ENCODE results near the gene ATAD3C.

DNA sequence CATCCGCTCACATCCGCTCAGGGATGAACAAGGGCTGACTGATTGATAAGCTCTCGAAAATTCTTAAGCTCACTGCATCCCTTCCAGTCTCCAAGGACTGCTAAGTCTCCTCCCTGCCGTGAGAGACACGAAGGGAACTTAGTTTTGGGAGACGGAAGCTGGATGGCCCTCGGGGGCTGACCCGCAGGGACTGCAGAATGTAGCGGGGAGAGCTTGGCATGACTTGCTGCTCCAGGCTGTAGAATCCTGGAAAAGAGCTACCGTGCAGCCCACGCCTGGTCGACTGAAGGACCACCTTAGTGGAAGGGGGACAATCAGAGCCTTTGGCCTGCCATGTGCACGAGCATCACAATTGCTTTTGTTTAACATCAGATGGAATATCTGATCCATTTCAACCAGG, 33.7 kb upstream of the ATAD3C start:
- TF ChIP-seq, protein P1, sequence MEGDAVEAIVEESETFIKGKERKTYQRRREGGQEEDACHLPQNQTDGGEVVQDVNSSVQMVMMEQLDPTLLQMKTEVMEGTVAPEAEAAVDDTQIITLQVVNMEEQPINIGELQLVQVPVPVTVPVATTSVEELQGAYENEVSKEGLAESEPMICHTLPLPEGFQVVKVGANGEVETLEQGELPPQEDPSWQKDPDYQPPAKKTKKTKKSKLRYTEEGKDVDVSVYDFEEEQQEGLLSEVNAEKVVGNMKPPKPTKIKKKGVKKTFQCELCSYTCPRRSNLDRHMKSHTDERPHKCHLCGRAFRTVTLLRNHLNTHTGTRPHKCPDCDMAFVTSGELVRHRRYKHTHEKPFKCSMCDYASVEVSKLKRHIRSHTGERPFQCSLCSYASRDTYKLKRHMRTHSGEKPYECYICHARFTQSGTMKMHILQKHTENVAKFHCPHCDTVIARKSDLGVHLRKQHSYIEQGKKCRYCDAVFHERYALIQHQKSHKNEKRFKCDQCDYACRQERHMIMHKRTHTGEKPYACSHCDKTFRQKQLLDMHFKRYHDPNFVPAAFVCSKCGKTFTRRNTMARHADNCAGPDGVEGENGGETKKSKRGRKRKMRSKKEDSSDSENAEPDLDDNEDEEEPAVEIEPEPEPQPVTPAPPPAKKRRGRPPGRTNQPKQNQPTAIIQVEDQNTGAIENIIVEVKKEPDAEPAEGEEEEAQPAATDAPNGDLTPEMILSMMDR (IDR thresholded peaks at IDR 0.05): no peak
- no peak for TF ChIP-seq EP300 (IDR thresholded peaks at IDR 0.05)
- no peak for TF ChIP-seq POLR2A (IDR thresholded peaks at IDR 0.05)
- TF ChIP-seq POLR2AphosphoS5 (IDR thresholded peaks at IDR 0.05): no peak
